ENCODE measurements around the gene TSPAN14. TPM values are rescaled to one million over a fixed set of nuclear protein-coding genes. Genes with fewer than 3 reads are reported as not detected.
"Not testable (repeated sequence)": the region's sequence is repeated elsewhere in the genome, so short reads cannot be mapped to it uniquely, and the experiment has no call there.

Gene TSPAN14
- total RNA-seq, 4 donors from 2014 or later = 103 to 168 (median 131) TPM

GRCh38 chr10:80530251-80530650 is 76.1 kb downstream of the TSPAN14 start:
- no peak overlapping the region for H3K4me3 ChIP-seq (ENCODE audit: low read depth, poor library complexity, severe bottlenecking)
- intact Hi-C loops (cut with DNase I; ENCODE audit: low total_unique reads) = no loop called here
- DNase-seq (ENCODE audit: low spot score in 2 of 2) = no peak
- TF ChIP-seq, protein P1, sequence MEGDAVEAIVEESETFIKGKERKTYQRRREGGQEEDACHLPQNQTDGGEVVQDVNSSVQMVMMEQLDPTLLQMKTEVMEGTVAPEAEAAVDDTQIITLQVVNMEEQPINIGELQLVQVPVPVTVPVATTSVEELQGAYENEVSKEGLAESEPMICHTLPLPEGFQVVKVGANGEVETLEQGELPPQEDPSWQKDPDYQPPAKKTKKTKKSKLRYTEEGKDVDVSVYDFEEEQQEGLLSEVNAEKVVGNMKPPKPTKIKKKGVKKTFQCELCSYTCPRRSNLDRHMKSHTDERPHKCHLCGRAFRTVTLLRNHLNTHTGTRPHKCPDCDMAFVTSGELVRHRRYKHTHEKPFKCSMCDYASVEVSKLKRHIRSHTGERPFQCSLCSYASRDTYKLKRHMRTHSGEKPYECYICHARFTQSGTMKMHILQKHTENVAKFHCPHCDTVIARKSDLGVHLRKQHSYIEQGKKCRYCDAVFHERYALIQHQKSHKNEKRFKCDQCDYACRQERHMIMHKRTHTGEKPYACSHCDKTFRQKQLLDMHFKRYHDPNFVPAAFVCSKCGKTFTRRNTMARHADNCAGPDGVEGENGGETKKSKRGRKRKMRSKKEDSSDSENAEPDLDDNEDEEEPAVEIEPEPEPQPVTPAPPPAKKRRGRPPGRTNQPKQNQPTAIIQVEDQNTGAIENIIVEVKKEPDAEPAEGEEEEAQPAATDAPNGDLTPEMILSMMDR (IDR thresholded peaks at IDR 0.05) = no peak
- TF ChIP-seq POLR2A (IDR thresholded peaks at IDR 0.05) = no peak
- WGBS, 2 donors = 28 to 49% methylated on average over 2 of the region's 2 CpGs

DNA sequence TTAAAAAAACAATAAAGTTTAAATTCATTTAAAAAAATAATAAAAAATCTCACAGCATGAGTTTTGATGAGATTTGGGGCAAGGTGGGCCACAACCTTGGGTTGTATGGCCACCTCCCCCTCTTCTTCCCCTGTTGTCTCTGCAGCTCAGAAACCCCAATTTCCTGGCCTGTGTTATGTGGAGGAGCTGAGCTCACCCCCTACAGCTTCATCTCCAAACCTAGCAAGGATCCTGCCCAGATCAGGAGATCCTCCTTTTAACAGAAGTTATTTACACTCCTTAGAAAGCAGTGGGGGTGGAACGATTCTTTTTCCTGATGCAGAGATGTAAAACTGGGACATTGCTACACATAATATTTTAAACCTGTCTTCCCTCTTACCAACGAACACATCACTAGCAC is 76.7 kb downstream of the TSPAN14 start:
- 39 to 50% methylated on average over 2 of the region's 2 CpGs for WGBS, 2 donors
- intact Hi-C loops (cut with DNase I; ENCODE audit: low total_unique reads) = no loop called here
- no peak overlapping the region for H3K4me3 ChIP-seq (ENCODE audit: low read depth, poor library complexity, severe bottlenecking)
- DNase-seq (ENCODE audit: low spot score in 2 of 2) = no peak
- TF ChIP-seq, protein P1 (IDR thresholded peaks at IDR 0.05) = no peak
- TF ChIP-seq POLR2A (IDR thresholded peaks at IDR 0.05) = no peak

DNA sequence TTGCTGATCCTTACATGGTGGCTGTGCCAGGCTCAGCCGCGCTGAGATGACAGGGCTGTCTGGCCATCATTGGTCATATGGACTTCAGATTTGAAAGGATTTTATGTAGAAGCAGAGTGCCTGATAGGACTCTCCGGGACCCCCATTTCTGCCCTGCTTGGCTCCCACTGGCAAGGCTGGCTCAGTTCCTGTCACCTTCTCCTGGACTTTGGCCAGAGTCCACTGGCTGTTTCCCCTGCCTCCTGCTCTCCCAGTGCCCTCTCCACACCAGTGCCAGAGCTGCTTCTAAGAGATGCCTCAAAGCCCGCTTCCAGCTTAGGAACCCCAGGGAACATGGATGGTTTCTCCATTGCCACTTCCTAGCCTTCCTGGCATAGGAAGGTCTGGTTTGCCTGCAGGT is 78.5 kb downstream of the TSPAN14 start:
- TF ChIP-seq POLR2A (IDR thresholded peaks at IDR 0.05) = no peak
- TF ChIP-seq, protein P1 (IDR thresholded peaks at IDR 0.05) = no peak
- intact Hi-C loops (cut with DNase I; ENCODE audit: low total_unique reads) = no loop called here
- DNase-seq (ENCODE audit: low spot score in 2 of 2) = no peak
- no peak overlapping the region for H3K4me3 ChIP-seq (ENCODE audit: low read depth, poor library complexity, severe bottlenecking)
- WGBS, 2 donors = 88 to 98% methylated on average over 4 of the region's 4 CpGs

DNA sequence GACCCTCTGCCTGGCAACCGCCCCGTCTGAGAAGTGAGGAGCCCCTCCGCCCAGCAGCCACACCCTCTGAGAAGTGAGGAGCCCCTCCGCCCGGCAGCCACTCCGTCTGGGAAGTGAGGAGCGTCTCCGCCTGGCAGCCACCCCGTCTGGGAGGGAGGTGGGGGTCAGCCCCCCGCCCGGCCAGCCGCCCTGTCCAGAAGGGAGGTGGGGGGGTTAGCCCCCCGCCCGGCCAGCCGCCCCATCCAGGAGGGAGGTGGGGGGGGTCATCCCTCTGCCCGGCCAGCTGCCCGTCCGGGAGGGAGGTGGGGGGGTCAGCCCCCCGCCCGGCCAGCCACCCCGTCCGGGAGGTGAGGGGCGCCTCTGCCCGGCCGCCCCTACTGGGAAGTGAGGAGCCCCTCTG is 79.9 kb downstream of the TSPAN14 start:
- intact Hi-C loops (cut with DNase I; ENCODE audit: low total_unique reads); H3K4me3 ChIP-seq (ENCODE audit: low read depth, poor library complexity, severe bottlenecking): not testable (repeated sequence)
- DNase-seq (ENCODE audit: low spot score in 2 of 2) = peak; percentile 9 to 23
- 91% methylated on average over 7 of the region's 25 CpGs; no CpG with 5 or more reads in 1 of the 2 donors for WGBS, 2 donors

DNA sequence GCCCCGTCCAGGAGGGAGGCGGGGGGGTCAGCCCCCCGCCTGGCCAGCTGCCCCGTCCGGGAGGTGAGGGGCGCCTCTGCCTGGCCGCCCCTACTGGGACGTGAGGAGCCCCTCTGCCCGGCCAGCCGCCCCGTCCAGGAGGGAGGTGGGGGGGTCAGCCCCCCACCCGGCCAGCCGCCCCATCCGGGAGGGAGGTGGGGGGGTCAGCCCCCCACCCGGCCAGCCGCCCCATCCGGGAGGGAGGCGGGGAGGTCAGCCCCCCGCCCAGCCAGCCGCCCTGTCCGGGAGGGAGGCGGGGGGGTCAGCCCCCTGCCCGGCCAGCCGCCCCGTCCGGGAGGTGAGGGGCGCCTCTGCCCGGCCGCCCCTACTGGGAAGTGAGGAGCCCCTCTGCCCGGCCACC is 80.5 kb downstream of the TSPAN14 start:
- WGBS, 2 donors = no CpG with 5 or more reads among the region's 30 CpGs
- peak in 1 of 2 donors; percentile 7 for DNase-seq (ENCODE audit: low spot score in 2 of 2)
- intact Hi-C loops (cut with DNase I; ENCODE audit: low total_unique reads); H3K4me3 ChIP-seq (ENCODE audit: low read depth, poor library complexity, severe bottlenecking): not testable (repeated sequence)

- TF ChIP-seq, protein P1 (IDR thresholded peaks at IDR 0.05) = no peak
- TF ChIP-seq POLR2A (IDR thresholded peaks at IDR 0.05) = no peak
- peak overlapping the region; percentile 22 for H3K4me3 ChIP-seq (ENCODE audit: low read depth, poor library complexity, severe bottlenecking)
- peak; percentile 44 to 92 for DNase-seq (ENCODE audit: low spot score in 2 of 2)
- WGBS, 2 donors = 44 to 46% methylated on average over 34 to 39 of the region's 50 CpGs
- intact Hi-C loops (cut with DNase I; ENCODE audit: low total_unique reads) = no loop called here
Observed at GRCh38 chr10:80535671-80536360, 81.7 kb downstream of the TSPAN14 start.

DNA sequence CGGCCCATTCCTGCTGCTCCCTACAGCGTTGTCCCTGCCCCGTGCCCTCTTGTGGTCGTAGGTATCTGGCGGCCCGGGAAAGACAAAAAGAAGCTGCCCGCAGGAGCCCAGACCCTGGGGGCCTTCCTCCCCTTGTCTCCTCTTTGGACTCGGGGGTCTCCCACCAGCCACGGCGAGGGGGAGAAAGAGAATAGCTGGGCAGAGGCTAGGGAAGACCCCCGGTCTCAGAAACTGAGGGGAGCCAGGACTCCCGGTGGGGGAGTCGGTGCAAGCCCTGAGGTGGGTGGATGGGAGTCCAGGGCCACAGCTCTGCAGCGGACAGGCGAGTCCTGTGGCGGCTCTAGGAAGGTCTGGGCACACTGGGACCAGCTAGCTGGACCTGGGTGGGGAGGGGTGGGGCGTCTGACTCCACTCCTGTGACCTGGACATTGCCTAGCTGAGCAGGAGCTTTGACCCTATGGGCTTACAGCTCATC is 82.3 kb downstream of the TSPAN14 start:
- DNase-seq (ENCODE audit: low spot score in 2 of 2) = peak; percentile 13 to 81
- 87% methylated on average over 16 to 17 of the region's 17 CpGs for WGBS, 2 donors
- peak overlapping the region; percentile 22 for H3K4me3 ChIP-seq (ENCODE audit: low read depth, poor library complexity, severe bottlenecking)
- intact Hi-C loops (cut with DNase I; ENCODE audit: low total_unique reads) = no loop called here
- TF ChIP-seq, protein P1 (IDR thresholded peaks at IDR 0.05) = no peak
- no peak for TF ChIP-seq POLR2A (IDR thresholded peaks at IDR 0.05)

All from lower leg skin (tissue), 4 donors.